HFFc6 (cell line): ENCODE results near the gene ST13. TPM values are rescaled to one million over a fixed set of nuclear protein-coding genes. Genes with fewer than 3 reads are reported as not detected.

Source experiments
- DNase-seq: peaks from one replicate; pipeline ENCODE4 v3.0.0-alpha.2; 2018
- H3K27ac Mint-ChIP-seq: 2 replicates; pipeline ENCODE4 v1.8.0; 2020; ENCODE audit warnings: mild to moderate bottlenecking, mixed read lengths
- H3K27me3 Mint-ChIP-seq: 2 replicates; pipeline ENCODE4 v1.8.0; 2021; ENCODE audit warnings: mild to moderate bottlenecking, moderate library complexity, mixed read lengths; ENCODE audit not compliant: insufficient read depth
- H3K36me3 Mint-ChIP-seq: 2 replicates; pipeline ENCODE4 v1.8.0; 2021; ENCODE audit warnings: low read depth, mixed read lengths
- H3K4me1 Mint-ChIP-seq: 2 replicates; pipeline ENCODE4 v1.8.0; 2020; ENCODE audit warnings: low read depth, mixed read lengths
- H3K4me3 Mint-ChIP-seq: 2 replicates; pipeline ENCODE4 v1.8.0; 2020; ENCODE audit warnings: mild to moderate bottlenecking, moderate library complexity, mixed read lengths
- H3K9me3 Mint-ChIP-seq: 2 replicates; pipeline ENCODE4 v1.8.0; 2020; ENCODE audit warnings: mild to moderate bottlenecking, mixed read lengths
- CTCF ChIP-seq: fragments of 200-600 bp; sonication (generic); IDR thresholded peaks from 2 replicates; pipeline ENCODE4 v1.5.0; 2021; ENCODE audit warnings: antibody characterized with exemption, mild to moderate bottlenecking
- long read RNA-seq: library from polyadenylated mRNA; unstranded; transcript quantifications from one replicate; pipeline ENCODE4 v2.0.0, GENCODE V29; 2019
- total RNA-seq, 6 experiments: library from RNA; stranded (reverse); fragmentation: NEBNext Ultra II Directional; extraction: Animal tissue kit (Norgen Biotek cat#: 25700); gene quantifications; 2 replicates in 1 of 6; 3 replicates in 5 of 6; pipeline ENCODE4 v1.2.3, GENCODE V29; 2021

The ST13 gene
- 100 to 1,000 TPM; 236 to 251 (median 243) TPM for total RNA-seq
- long read RNA-seq, transcript ST13-201 (12 exons, 3,595 nt), result major isoform, 288 of 359 reads
- long read RNA-seq, partial matches to known transcripts, result 47 of 359 reads
- long read RNA-seq, other reads (novel, unspliced or antisense), result 24 of 359 reads

- peaks cover 60% of the 10 kb centered on the region for H3K4me1 Mint-ChIP-seq
- H3K27ac Mint-ChIP-seq, result peak within 1 kb of the TSS; percentile 100
- H3K27me3 Mint-ChIP-seq, result peaks cover 3% of the 10 kb centered on the region; the same call in 1 of the 2 replicates
- H3K4me3 Mint-ChIP-seq, result peak within 1 kb of the TSS; percentile 99
- peak; percentile 74 for TF ChIP-seq CTCF
- DNase-seq, result peak; percentile 95
- no peaks in the 10 kb centered on the region for H3K9me3 Mint-ChIP-seq
- H3K36me3 Mint-ChIP-seq, result peaks cover 26% of the 10 kb centered on the region
These were observed at the start of gene ST13, which contains the start of gene XPNPEP3 for GRCh38 chr22:40856513-40857308. Gene ST13 (minus strand): TSS chr22:40856639. CDS start chr22:40856540, 99 bp downstream. Gene XPNPEP3 (plus strand): TSS chr22:40857148. CDS start chr22:40857182, 34 bp downstream.

- H3K4me3 Mint-ChIP-seq, result no peak overlapping the region
- DNase-seq, result no peak
- H3K27me3 Mint-ChIP-seq, result no peaks in the 10 kb centered on the region
- H3K27ac Mint-ChIP-seq, result no peak overlapping the region
- H3K9me3 Mint-ChIP-seq, result no peaks in the 10 kb centered on the region
- peaks cover 9% of the 10 kb centered on the region for H3K36me3 Mint-ChIP-seq
- peaks cover 4% of the 10 kb centered on the region for H3K4me1 Mint-ChIP-seq
- no peak for TF ChIP-seq CTCF
These were observed 47.7 kb upstream of the ST13 start for GRCh38 chr22:40904101-40904500.

- Mint-ChIP-seq H3K27me3 (no peaks in the 10 kb centered on the region), H3K36me3 (0 out of 2 replicates have a peak, but pooled peaks cover 2% of the 10 kb centered on the region), H3K4me3 (no peak overlapping the region), H3K27ac (0 out of 2 replicates have a peak overlapping the region, but pooled peaks have one; percentile 1), H3K4me1 (peaks cover 9% of the 10 kb centered on the region), H3K9me3 (no peaks in the 10 kb centered on the region)
- peak; percentile 66 for DNase-seq
- TF ChIP-seq CTCF, result peak; percentile 78
These were observed 42.5 kb upstream of the ST13 start for GRCh38 chr22:40898850-40899357.

GRCh38 chr22:40894417-40894816 lies 38.0 kb upstream of the ST13 start:
- no peak overlapping the region for H3K4me3 Mint-ChIP-seq
- no peaks in the 10 kb centered on the region for H3K9me3 Mint-ChIP-seq
- no peaks in the 10 kb centered on the region for H3K27me3 Mint-ChIP-seq
- H3K4me1 Mint-ChIP-seq, result peaks cover 14% of the 10 kb centered on the region
- no peak for DNase-seq
- no peak for TF ChIP-seq CTCF
- no peaks in the 10 kb centered on the region; the same call in 1 of the 2 replicates for H3K36me3 Mint-ChIP-seq
- no peak overlapping the region for H3K27ac Mint-ChIP-seq

GRCh38 chr22:40890881-40891280 lies 34.4 kb upstream of the ST13 start:
- no peak overlapping the region for H3K27ac Mint-ChIP-seq
- TF ChIP-seq CTCF, result no peak
- H3K4me1 Mint-ChIP-seq, result peaks cover 5% of the 10 kb centered on the region; the same call in 1 of the 2 replicates
- peaks cover 13% of the 10 kb centered on the region for H3K36me3 Mint-ChIP-seq
- no peak overlapping the region for H3K4me3 Mint-ChIP-seq
- no peaks in the 10 kb centered on the region for H3K27me3 Mint-ChIP-seq
- H3K9me3 Mint-ChIP-seq, result no peaks in the 10 kb centered on the region
- peak; percentile 0 for DNase-seq
